ENCODE results near the gene GARIN5A.

GARIN5A gene

DNA sequence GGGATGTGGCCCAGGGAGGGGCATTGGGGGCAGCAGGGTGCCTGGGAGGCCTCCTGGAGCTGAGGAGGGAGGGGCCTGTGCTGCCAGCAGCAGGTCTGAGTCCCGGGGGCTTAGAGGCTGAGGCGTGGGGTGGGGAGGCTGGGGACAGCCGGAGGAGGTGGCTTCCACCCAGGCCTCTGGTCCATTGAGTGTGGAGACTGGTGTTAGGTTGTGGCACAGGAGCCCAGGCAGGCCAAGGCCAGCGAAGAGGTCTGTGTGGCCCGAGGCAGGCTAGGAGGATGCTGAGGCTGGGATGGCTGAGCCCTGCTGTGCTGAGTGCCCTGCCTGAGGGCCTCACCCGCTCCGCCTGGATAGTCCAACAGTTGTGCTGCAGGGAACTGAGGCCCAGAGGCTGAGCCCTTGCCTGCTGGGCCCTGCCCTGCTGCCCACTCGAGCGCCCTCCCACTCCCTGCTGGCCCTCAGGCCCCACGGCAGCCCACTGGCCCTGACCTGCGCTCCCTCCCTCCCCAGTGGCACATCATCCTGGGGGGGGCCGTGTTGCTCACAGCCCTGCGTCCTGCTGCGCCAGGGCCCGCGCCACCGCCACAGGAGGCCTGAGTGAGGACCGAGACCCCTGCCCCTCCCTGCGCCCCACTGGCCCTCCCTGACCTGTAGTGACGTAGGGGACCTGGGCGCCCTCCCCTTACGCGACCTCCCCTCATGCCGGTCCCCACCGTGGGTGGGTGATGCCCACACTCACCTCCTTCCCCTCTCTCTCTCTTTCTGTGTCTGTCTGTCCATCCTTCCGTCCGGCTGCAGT is 4.9 kb upstream of the GARIN5A start:
- in situ Hi-C loops (cut with HindIII; ENCODE audit: low sequenced_read_pairs), result no loop called here
- TF ChIP-seq, protein P1, sequence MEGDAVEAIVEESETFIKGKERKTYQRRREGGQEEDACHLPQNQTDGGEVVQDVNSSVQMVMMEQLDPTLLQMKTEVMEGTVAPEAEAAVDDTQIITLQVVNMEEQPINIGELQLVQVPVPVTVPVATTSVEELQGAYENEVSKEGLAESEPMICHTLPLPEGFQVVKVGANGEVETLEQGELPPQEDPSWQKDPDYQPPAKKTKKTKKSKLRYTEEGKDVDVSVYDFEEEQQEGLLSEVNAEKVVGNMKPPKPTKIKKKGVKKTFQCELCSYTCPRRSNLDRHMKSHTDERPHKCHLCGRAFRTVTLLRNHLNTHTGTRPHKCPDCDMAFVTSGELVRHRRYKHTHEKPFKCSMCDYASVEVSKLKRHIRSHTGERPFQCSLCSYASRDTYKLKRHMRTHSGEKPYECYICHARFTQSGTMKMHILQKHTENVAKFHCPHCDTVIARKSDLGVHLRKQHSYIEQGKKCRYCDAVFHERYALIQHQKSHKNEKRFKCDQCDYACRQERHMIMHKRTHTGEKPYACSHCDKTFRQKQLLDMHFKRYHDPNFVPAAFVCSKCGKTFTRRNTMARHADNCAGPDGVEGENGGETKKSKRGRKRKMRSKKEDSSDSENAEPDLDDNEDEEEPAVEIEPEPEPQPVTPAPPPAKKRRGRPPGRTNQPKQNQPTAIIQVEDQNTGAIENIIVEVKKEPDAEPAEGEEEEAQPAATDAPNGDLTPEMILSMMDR (IDR thresholded peaks at IDR 0.05; ENCODE audit: low read depth, low read length), result no peak
- no peak overlapping the region for H3K4me3 ChIP-seq (ENCODE audit: low read depth, low read length)
- DNase-seq (ENCODE audit: low read depth, low spot score), result no peak

DNA sequence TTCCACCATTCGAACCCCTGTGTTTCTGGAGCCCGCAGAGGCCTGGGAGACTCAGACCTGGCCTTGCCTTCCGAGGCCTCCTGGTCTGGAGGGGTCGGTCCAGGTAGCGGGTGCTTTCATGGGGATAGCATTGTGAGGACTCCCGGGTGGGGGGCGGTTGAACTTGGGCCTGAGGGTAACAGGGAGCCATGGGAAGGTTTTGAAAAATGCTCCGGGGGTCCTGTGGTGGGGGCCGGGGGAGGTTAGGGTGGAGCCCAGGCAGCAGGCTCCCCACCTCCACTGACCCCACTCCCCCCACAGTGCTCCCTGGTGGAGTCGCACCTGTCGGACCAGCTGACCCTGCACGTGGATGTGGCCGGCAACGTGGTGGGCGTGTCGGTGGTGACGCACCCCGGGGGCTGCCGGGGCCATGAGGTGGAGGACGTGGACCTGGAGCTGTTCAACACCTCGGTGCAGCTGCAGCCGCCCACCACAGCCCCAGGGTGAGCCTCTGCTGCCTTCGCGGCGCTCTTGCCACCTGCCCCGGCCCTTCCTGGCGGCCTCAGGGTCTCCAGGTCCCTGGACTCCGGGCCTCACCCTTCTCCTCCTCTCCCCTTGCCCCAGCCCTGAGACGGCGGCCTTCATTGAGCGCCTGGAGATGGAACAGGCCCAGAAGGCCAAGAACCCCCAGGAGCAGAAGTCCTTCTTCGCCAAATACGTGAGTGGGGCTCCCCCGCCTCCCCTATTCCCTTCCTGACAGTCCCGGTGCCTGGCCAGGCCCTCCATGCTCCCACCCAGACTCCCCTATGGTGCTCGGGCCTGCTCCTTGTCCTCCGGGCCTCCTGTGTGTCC is 3.8 kb upstream of the GARIN5A start:
- DNase-seq (ENCODE audit: low read depth, low spot score), result no peak
- TF ChIP-seq, protein P1 (IDR thresholded peaks at IDR 0.05; ENCODE audit: low read depth, low read length), result no peak
- in situ Hi-C loops (cut with HindIII; ENCODE audit: low sequenced_read_pairs), result no loop called here
- H3K4me3 ChIP-seq (ENCODE audit: low read depth, low read length), result no peak overlapping the region

DNA sequence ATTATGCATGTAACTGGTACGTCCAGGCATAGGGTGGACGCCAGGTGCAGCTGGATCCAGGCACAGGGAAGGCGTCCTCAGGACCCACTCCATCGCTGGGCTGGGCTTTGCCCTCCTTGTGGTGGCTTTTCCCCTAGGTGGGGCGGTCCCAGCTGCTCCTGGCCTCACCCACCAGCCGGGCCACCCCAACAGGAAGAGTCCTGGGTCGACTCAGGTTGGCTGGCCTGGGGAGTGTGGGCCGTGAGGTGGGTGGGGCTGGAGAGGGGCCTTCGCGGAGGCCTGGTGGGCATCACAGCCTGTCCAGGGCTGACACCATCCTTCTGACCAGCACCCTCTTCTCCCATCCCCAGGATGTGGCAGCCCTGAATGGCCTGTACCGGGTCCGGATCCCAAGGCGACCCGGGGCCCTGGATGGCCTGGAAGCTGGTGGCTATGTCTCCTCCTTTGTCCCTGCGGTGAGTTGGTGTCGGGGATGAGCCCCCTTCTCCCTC is 3.2 kb upstream of the GARIN5A start:
- in situ Hi-C loops (cut with HindIII; ENCODE audit: low sequenced_read_pairs), result no loop called here

DNA sequence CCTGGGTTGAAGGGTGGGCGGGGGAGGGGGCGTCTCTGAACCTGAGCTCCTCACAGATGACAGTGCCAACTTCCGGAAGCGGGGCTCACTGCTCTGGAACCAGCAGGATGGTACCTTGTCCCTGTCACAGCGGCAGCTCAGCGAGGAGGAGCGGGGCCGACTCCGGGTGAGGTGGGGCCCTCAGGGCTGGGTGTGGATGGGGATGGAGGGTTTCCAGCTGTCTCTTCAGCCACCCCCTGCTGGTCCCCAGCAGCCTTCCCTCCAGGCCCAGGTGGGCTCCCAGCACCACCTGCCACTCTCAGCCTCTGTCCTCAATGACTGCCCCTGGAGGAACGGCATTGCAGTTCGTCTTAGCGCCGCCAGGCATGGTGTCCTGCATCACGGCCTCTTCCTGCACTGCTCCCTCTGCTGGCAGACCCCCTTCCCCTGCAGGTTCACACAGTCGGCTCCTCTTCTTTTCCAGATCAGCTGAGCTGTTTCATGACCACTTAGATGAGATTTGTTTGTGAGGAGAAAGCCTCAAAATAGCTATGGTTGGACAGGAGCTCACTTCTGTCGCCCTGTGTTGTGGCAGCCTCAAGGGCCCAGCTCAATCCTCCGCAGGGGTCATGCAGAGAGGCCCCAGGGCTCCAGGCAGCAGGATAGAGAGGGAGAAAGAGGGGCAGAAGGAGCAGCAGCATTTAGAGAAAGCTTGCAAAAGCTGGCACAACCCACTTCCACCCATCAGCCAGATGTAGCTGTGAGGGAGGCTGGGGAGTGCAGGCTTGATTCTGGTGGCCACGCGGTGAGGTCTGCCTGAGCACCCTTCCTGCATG is 2.5 kb upstream of the GARIN5A start:
- peak; percentile 32 for DNase-seq (ENCODE audit: low read depth, low spot score)
- TF ChIP-seq, protein P1 (IDR thresholded peaks at IDR 0.05; ENCODE audit: low read depth, low read length), result peak; percentile 78
- in situ Hi-C loops (cut with HindIII; ENCODE audit: low sequenced_read_pairs), result no loop called here
- no peak overlapping the region for H3K4me3 ChIP-seq (ENCODE audit: low read depth, low read length)

More for the DNA sequence above, 3.2 kb upstream of the GARIN5A start:
- TF ChIP-seq, protein P1 (IDR thresholded peaks at IDR 0.05; ENCODE audit: low read depth, low read length), result no peak
- no peak overlapping the region for H3K4me3 ChIP-seq (ENCODE audit: low read depth, low read length)
- DNase-seq (ENCODE audit: low read depth, low spot score), result no peak

DNA sequence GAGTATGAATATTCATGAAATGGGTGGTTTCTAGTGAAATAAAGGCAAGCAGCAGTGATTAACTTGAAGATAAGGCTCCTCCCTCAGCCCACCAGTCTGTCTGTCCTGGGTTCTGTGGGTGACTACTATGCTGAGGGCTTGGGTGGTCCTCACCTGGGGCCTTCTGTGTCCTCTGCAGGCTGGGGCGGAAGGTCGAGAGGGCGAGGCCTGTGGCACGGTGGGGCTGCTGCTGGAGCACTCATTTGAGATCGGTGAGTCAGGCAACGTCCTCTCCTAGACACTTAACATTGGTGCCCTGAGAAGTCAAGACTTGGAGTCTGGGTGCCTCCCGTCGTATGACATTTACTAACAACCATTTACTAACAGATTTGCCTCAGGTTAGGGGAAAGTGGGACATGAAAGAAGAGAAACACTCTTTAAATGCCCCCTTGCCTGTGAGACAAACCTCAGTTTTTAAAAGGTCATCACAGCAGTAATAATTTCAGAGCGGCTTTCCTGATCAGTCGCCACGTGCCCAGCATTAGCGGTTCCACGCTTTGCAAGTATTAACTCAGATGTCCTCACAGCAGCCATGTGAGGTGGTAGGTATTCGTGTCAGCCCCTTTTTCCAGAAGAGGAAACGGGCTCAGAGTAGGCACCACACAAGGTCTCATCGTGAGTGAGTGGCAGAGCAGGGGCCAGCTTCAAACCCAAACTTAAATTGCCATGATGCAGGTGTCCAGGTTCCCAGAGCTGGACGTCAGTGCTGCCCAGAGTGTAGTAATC is 1.3 kb upstream of the GARIN5A start:
- TF ChIP-seq, protein P1 (IDR thresholded peaks at IDR 0.05; ENCODE audit: low read depth, low read length), result no peak
- H3K4me3 ChIP-seq (ENCODE audit: low read depth, low read length), result no peak overlapping the region
- no peak for DNase-seq (ENCODE audit: low read depth, low spot score)
- in situ Hi-C loops (cut with HindIII; ENCODE audit: low sequenced_read_pairs), result no loop called here

Data from astrocyte of the spinal cord (primary cell).